Measurements from ENCODE around the gene CCDC181.

- no peak for TF ChIP-seq CTCF (IDR thresholded peaks at IDR 0.05)
- no peak for TF ChIP-seq POLR2A (IDR thresholded peaks at IDR 0.05)
Measured at GRCh38 chr1:169387399-169387798, 39.9 kb downstream of the CCDC181 start.
